ENCODE measurements around the gene ARL8B. TPM values are rescaled to one million over a fixed set of nuclear protein-coding genes. Genes with fewer than 3 reads are reported as not detected.

The ARL8B gene
- total RNA-seq, 1 donor from 2014 or later = 90.6 TPM

- TF ChIP-seq, protein P1, sequence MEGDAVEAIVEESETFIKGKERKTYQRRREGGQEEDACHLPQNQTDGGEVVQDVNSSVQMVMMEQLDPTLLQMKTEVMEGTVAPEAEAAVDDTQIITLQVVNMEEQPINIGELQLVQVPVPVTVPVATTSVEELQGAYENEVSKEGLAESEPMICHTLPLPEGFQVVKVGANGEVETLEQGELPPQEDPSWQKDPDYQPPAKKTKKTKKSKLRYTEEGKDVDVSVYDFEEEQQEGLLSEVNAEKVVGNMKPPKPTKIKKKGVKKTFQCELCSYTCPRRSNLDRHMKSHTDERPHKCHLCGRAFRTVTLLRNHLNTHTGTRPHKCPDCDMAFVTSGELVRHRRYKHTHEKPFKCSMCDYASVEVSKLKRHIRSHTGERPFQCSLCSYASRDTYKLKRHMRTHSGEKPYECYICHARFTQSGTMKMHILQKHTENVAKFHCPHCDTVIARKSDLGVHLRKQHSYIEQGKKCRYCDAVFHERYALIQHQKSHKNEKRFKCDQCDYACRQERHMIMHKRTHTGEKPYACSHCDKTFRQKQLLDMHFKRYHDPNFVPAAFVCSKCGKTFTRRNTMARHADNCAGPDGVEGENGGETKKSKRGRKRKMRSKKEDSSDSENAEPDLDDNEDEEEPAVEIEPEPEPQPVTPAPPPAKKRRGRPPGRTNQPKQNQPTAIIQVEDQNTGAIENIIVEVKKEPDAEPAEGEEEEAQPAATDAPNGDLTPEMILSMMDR (IDR thresholded peaks at IDR 0.05) = no peak
- Histone ChIP-seq H3K27me3 (ENCODE audit: low read depth) (no peaks in the 10 kb centered on the region), H3K27ac (peak overlapping the region; percentile 34), H3K4me1 (peaks cover 84% of the 10 kb centered on the region), H3K9me3 (no peaks in the 10 kb centered on the region), H3K36me3 (peaks cover 18% of the 10 kb centered on the region), H3K4me3 (no peak overlapping the region)
- DNase-seq = peak; percentile 67
- peak; percentile 56 to 78 for ATAC-seq
- intact Hi-C loops (cut with DNase I) = no loop called here
Observed at GRCh38 chr3:5195605-5196004, 73.5 kb downstream of the ARL8B start.

DNA sequence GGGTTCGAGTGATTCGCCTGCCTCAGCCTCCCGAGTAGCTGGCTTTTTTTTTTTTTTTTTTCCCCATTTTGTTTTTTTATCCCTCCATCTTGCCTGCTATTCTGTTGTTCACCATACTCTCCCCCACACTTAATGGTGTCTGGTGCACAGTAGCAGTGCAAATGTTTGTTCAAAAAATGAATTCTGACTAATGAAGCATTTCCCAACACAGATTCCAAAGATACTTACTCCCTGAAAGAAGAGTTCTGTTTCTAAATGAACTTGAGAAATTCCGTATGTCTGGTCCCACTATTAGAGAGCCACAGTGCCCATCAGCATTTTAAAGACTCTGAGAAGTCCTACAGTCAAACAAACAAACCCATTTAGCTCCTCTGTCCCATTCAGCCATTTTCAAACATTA is 74.9 kb downstream of the ARL8B start:
- intact Hi-C loops (cut with DNase I) = no loop called here
- Histone ChIP-seq H3K27me3 (ENCODE audit: low read depth) (no peaks in the 10 kb centered on the region), H3K4me3 (no peak overlapping the region), H3K36me3 (peaks cover 32% of the 10 kb centered on the region), H3K9me3 (no peaks in the 10 kb centered on the region), H3K4me1 (peaks cover 71% of the 10 kb centered on the region), H3K27ac (peak overlapping the region; percentile 51)
- DNase-seq (no peak), ATAC-seq (peak in 1 of 2 donors; percentile 4)
- TF ChIP-seq, protein P1 (IDR thresholded peaks at IDR 0.05) = no peak

DNA sequence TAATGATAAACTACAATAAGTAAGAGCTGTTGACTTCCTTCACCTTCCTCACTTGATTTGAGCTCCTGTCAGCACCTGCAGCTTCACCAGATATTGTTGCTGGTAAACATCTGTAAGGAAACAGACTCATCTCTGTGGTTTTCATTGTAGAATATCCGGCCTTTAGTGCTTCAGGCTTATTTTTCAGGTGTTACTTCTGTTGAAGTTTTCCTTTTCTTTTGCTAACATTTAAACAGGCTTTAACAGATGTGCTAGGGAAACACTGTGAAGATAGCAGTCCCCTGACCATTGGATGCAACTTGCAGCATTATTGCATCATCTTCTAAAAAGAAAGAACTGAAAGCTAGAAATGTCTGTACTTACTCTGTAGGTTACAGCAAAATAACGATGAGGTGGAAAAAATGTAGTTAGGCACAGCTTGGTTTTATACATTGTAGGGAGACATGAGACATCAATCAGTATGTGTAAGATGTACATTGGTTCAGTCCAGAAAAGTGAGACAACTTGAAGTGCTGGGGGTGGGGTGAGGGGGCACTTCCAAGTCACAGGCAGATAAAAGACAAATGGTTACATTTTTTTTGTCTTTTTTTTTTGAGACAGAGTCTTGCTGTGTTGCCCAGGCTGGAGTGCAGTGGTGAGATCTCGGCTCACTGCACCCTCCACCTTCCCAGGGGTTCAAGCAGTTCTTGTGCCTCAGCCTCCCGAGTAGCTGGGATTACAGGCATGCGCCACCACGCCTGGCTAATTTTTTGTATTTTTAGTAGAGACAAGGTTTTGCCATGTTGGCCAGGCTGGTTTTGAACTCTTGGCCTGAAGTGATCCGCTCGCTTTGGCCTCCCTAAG is 75.6 kb downstream of the ARL8B start:
- peak overlapping the region; percentile 51 for H3K27ac ChIP-seq
- ATAC-seq (peak; percentile 33 to 50), DNase-seq (no peak)
- peaks cover 39% of the 10 kb centered on the region for H3K36me3 ChIP-seq
- intact Hi-C loops (cut with DNase I) = no loop called here
- no peak overlapping the region for H3K4me3 ChIP-seq
- H3K4me1 ChIP-seq = peaks cover 65% of the 10 kb centered on the region
- H3K9me3 ChIP-seq = no peaks in the 10 kb centered on the region
- H3K27me3 ChIP-seq (ENCODE audit: low read depth) = no peaks in the 10 kb centered on the region
- TF ChIP-seq, protein P1 (IDR thresholded peaks at IDR 0.05) = no peak

- no peaks in the 10 kb centered on the region for H3K9me3 ChIP-seq
- no peak for DNase-seq
- H3K4me3 ChIP-seq = no peak overlapping the region
- H3K27ac ChIP-seq = peak overlapping the region; percentile 51
- no peak for ATAC-seq
- TF ChIP-seq, protein P1 (IDR thresholded peaks at IDR 0.05) = no peak
- H3K36me3 ChIP-seq = peaks cover 45% of the 10 kb centered on the region
- peaks cover 59% of the 10 kb centered on the region for H3K4me1 ChIP-seq
- intact Hi-C loops (cut with DNase I) = no loop called here
- no peaks in the 10 kb centered on the region for H3K27me3 ChIP-seq (ENCODE audit: low read depth)
Observed at GRCh38 chr3:5198313-5198677, 76.2 kb downstream of the ARL8B start.

GRCh38 chr3:5198986-5199731 is 77.1 kb downstream of the ARL8B start:
- H3K27me3 ChIP-seq (ENCODE audit: low read depth) = no peaks in the 10 kb centered on the region
- H3K36me3 ChIP-seq = peaks cover 48% of the 10 kb centered on the region
- H3K27ac ChIP-seq = peak overlapping the region; percentile 21
- TF ChIP-seq, protein P1 (IDR thresholded peaks at IDR 0.05) = no peak
- H3K9me3 ChIP-seq = no peaks in the 10 kb centered on the region
- peak; percentile 25 to 36 for ATAC-seq
- intact Hi-C loops (cut with DNase I) = no loop called here
- peaks cover 51% of the 10 kb centered on the region for H3K4me1 ChIP-seq
- no peak for DNase-seq
- no peak overlapping the region for H3K4me3 ChIP-seq
